Esophagus muscularis mucosa (tissue), 4 donors: ENCODE data around the gene TIMM10. TPM values are rescaled to one million over a fixed set of nuclear protein-coding genes. Genes with fewer than 3 reads are reported as not detected.

Experiments
- DNase-seq: peaks from one replicate; pipeline ENCODE4 v3.0.0-alpha.2; 2017; ENCODE audit errors: extremely low spot score
- H3K27ac ChIP-seq, 4 donors: fragments of 200-600 bp; sonication (generic); replicated peaks in 1 of 4; 1 replicate in 3 of 4; 2 replicates in 1 of 4; pipeline ENCODE4 v1.5.1; 2016 to 2019; ENCODE audit warnings: mild to moderate bottlenecking in 1 of 4
- H3K27me3 ChIP-seq, 4 donors: fragments of 200-600 bp; sonication (generic); one replicate each; pipeline versions ENCODE4 v1.5.1 to v1.6.0; 2016 to 2019
- H3K36me3 ChIP-seq, 4 donors: fragments of 200-600 bp; sonication (generic); one replicate each; pipeline ENCODE4 v1.5.1; 2016 to 2019
- H3K4me1 ChIP-seq, 4 donors: fragments of 200-600 bp; sonication (generic); one replicate each; pipeline ENCODE4 v1.5.1; 2016 to 2019
- H3K4me3 ChIP-seq, 4 donors: fragments of 200-600 bp; sonication (generic); 1 replicate in 2 of 4; 2 replicates in 2 of 4; pipeline ENCODE4 v1.5.1; 2016 to 2019; ENCODE audit warnings: mild to moderate bottlenecking in 4 of 4, moderate library complexity in 1 of 4
- H3K9me3 ChIP-seq, 4 donors: fragments of 200-600 bp; sonication (generic); 1 replicate in 3 of 4; 2 replicates in 1 of 4; pipeline ENCODE4 v1.5.1; 2016 to 2019
- CTCF ChIP-seq, 3 experiments: fragments of 200-600 bp in 2 of 3; fragments of 450-650 bp in 1 of 3; sonication (generic) in 2 of 3; IDR thresholded peaks; one replicate each; pipeline ENCODE4 v1.5.1; 2017 to 2019; ENCODE audit warnings: antibody characterized with exemption in 3 of 3, mild to moderate bottlenecking in 2 of 3, moderate library complexity in 1 of 3
- EP300 ChIP-seq: sonication (generic); formaldehyde crosslinking; IDR thresholded peaks from one replicate; pipeline ENCODE4 v1.6.1; 2017; ENCODE audit warnings: antibody characterized with exemption
- POLR2A ChIP-seq: fragments of 450-650 bp; IDR thresholded peaks from one replicate; pipeline ENCODE4 v1.6.1; 2017; ENCODE audit warnings: antibody characterized with exemption, moderate library complexity, mild to moderate bottlenecking, low read depth
- POLR2AphosphoS5 ChIP-seq, 2 donors: sonication (generic); formaldehyde crosslinking; IDR thresholded peaks; one replicate each; pipeline ENCODE4 v1.6.1; 2017; ENCODE audit warnings: antibody characterized with exemption in 2 of 2
- WGBS: methylation state at CpG from one replicate; pipeline ENCODE4 v1.1.5; 2018; 5-methylcytosine and 5-hydroxymethylcytosine counted together
- intact Hi-C: fragments of 100-400 bp; cut with DNase I; formaldehyde crosslinking; loops from one replicate; pipeline ENCODE4 v1.15.1; 2023
- total RNA-seq, 4 donors: library from RNA; depleted of rRNA; stranded (reverse); fragments of >200 nt; gene quantifications; one replicate each; pipeline versions ENCODE4 v1.1.0 to v1.2.1, GENCODE V29; 2016

TIMM10 gene
- total RNA-seq, 4 donors from 2014 or later: 41.9 to 49.1 (median 43.1) TPM

- no peak overlapping the region for H3K27ac ChIP-seq
- peak; percentile 93 for DNase-seq
- no peak overlapping the region for H3K4me3 ChIP-seq
- H3K27me3 ChIP-seq: no peaks in the 10 kb centered on the region
- peaks cover 0 to 19% (median 12%) of the 10 kb centered on the region in 4 donors for H3K36me3 ChIP-seq
- intact Hi-C loops: loop anchor here (1.0 to 5.0 kb wide), 3 partner anchors 34 to 180 kb away; no protein-coding TSS in a partner anchor
- WGBS: 20% methylated on average over 7 of the region's 7 CpGs
- TF ChIP-seq POLR2AphosphoS5 (IDR thresholded peaks at IDR 0.05) (peak in 1 of 2 donors; percentile 23), EP300 (no peak), CTCF (IDR thresholded peaks at IDR 0.05) (peak; percentile 92 to 93 (median 92)), POLR2A (no peak)
- no peaks in the 10 kb centered on the region for H3K9me3 ChIP-seq
- peaks cover 13 to 23% (median 21%) of the 10 kb centered on the region in 4 donors for H3K4me1 ChIP-seq
These were observed 3.4 kb downstream of the TIMM10 start for GRCh38 chr11:57527056-57527631.

GRCh38 chr11:57523419-57523818, 7.1 kb downstream of the TIMM10 start:
- TF ChIP-seq POLR2AphosphoS5 (IDR thresholded peaks at IDR 0.05) (no peak), CTCF (IDR thresholded peaks at IDR 0.05) (no peak), POLR2A (no peak), EP300 (no peak)
- H3K27ac ChIP-seq: no peak overlapping the region
- H3K4me1 ChIP-seq: no peaks in the 10 kb centered on the region
- H3K36me3 ChIP-seq: peaks cover 0 to 12% (median 7%) of the 10 kb centered on the region in 4 donors
- 91% methylated on average over 4 of the region's 4 CpGs for WGBS
- no peaks in the 10 kb centered on the region for H3K27me3 ChIP-seq
- DNase-seq: no peak
- intact Hi-C loops: no loop called here
- H3K9me3 ChIP-seq: no peaks in the 10 kb centered on the region
- no peak overlapping the region for H3K4me3 ChIP-seq

- intact Hi-C loops: no loop called here
- H3K4me1 ChIP-seq: peaks cover 1 to 5% (median 4%) of the 10 kb centered on the region in 4 donors
- H3K4me3 ChIP-seq: no peak overlapping the region
- no peaks in the 10 kb centered on the region for H3K9me3 ChIP-seq
- no peak overlapping the region for H3K27ac ChIP-seq
- WGBS: 85% methylated on average over 2 of the region's 2 CpGs
- DNase-seq: no peak
- H3K27me3 ChIP-seq: no peaks in the 10 kb centered on the region
- peaks cover 0 to 2% (median 0%) of the 10 kb centered on the region in 4 donors for H3K36me3 ChIP-seq
- TF ChIP-seq EP300: no peak
- TF ChIP-seq CTCF (IDR thresholded peaks at IDR 0.05): no peak
- no peak for TF ChIP-seq POLR2A
- no peak for TF ChIP-seq POLR2AphosphoS5 (IDR thresholded peaks at IDR 0.05)
These were observed 9.4 kb downstream of the TIMM10 start for GRCh38 chr11:57521116-57521515.

- 22% methylated on average over 5 of the region's 5 CpGs for WGBS
- H3K27ac ChIP-seq: peak overlapping the region; percentile 72 to 82 (median 80)
- no peaks in the 10 kb centered on the region for H3K27me3 ChIP-seq
These were observed 14.5 kb downstream of the TIMM10 start for GRCh38 chr11:57516061-57516443.

More at GRCh38 chr11:57516061-57516443, 14.5 kb downstream of the TIMM10 start:
- DNase-seq: no peak
- Histone ChIP-seq H3K36me3 (peaks cover 0 to 7% (median 3%) of the 10 kb centered on the region in 4 donors), H3K4me3 (peak overlapping the region; percentile 82 to 98 (median 91)), H3K9me3 (no peaks in the 10 kb centered on the region), H3K4me1 (peaks cover 9 to 31% (median 24%) of the 10 kb centered on the region in 4 donors)
- intact Hi-C loops: no loop called here
- TF ChIP-seq POLR2A (no peak), CTCF (IDR thresholded peaks at IDR 0.05) (no peak), EP300 (no peak), POLR2AphosphoS5 (IDR thresholded peaks at IDR 0.05) (no peak)
